Measurements from ENCODE around the gene FAM120B.

Gene FAM120B

DNA sequence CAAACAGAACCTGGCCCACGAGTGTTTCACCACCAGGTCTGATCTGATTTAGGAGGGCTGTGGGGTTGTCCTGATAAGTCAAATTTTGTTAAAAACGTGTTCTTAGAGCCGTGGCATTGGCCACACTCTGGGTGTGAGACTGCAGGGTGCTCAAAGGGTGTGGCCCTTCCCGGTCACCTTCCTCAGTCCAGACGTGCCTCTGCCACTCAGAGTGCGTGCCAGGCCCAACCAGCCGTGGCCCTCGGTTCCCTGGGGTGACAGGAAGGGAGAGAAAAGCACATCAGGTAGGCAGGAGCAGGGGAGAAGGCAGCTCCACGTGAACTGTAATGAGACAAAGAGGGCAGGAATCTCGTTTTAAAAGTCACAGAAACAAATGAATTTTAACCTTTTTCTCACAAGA lies 115.4 kb downstream of the FAM120B start:
- DNase-seq (ENCODE audit: low spot score) = no peak

DNA sequence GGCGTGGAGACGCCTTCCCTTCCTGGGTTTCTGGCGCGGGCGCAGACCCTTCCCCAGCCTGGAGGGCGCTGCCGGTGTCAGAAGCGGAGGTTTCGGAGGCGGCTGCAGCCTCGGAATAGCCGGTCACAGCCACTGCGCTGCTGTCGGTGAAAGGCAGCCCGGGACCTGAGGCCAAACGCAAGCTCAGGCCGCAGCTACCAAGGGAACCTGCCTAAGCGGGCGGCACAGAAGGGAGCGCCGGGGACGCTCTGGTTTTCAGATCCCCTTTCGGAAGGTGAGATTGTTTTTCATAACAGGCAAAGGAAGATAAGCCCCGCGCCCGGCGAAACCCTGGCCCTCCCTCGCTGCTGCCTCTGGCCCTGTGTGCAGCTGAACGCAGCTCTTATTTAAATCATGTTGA lies 116.5 kb downstream of the FAM120B start:
- no peak for DNase-seq (ENCODE audit: low spot score)

DNA sequence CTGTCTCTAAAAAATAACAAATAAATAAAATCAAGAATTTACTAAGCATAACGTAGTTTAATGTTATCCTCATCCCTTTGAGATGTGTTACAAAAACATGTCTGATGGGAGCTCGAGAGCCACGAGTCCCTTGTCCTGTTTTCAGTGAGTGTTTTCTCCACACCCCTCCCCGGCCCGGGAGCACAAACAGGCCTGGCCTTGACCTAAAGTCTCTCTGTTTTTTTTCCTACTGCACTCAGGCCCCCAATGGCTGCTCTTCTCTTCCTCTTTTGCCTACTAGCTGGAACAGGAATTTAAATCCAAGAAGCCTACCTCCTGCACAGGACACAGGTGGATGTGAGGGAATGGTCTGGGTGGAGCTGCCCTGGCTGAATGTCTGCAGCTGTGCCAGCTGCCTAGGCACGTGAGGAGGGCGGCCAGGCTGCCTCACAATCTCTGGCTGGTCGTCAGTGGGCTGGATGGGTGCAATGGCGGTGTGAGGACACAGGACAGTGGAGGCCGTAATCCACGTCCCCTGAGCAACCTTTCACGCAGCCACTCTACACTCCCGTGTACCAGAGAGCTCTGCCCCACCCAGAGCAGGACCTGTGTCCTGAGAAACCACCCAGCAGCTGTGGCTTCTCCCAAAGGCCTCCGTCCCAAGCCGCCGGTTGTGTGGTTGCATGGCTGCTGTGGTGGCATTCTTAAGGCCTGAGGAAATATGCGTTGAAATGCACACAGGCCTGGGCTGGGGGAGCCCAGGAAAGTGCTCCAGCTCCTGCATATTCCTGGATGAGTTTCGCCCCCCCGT lies 117.5 kb downstream of the FAM120B start:
- no peak for DNase-seq (ENCODE audit: low spot score)

DNA sequence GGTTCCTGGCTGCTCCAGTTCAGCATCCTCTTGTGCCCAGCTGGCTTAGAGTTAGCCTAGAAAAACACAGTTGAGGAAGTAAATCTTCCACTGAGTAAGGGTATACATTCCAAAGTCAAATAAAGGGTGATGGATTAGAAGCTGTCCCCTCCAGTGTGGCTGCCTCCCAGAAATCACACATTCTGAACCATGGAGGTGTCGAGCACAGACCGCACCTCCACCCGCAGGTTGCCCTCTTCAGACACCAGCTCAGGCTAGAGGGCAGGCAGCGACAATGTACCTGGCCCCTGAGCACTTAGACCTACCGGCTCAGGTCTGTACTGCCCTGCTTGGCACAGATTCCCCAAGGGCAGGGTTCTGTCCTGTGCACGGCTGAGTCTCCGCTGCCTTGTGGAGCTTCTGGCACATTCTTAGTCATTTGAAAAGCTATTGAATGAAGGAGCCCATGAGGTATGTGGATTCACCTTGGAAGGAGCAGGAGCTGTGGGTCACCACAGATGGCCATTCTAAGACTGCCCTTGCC lies 118.1 kb downstream of the FAM120B start:
- DNase-seq (ENCODE audit: low spot score) = no peak

DNA sequence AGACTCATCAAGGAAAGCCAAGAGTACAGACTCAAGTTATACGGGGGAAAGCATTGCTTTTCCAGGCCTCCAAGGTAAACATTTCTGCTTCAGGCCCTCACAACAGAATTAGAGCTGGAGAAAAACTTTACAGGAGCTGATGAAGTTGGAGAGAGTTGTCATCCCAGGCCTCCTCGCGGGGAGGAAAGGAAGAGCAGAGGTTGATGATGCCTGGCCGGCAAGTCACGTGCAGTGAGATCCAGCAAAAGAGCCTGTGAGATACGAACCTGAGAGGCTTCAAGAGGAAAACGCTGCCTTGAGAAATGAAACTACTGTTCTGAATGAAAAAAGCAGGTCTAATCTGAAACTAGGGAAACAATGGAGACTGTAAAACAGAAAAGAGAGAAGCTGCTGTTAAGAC lies 122.9 kb downstream of the FAM120B start:
- no peak for DNase-seq (ENCODE audit: low spot score)

DNA sequence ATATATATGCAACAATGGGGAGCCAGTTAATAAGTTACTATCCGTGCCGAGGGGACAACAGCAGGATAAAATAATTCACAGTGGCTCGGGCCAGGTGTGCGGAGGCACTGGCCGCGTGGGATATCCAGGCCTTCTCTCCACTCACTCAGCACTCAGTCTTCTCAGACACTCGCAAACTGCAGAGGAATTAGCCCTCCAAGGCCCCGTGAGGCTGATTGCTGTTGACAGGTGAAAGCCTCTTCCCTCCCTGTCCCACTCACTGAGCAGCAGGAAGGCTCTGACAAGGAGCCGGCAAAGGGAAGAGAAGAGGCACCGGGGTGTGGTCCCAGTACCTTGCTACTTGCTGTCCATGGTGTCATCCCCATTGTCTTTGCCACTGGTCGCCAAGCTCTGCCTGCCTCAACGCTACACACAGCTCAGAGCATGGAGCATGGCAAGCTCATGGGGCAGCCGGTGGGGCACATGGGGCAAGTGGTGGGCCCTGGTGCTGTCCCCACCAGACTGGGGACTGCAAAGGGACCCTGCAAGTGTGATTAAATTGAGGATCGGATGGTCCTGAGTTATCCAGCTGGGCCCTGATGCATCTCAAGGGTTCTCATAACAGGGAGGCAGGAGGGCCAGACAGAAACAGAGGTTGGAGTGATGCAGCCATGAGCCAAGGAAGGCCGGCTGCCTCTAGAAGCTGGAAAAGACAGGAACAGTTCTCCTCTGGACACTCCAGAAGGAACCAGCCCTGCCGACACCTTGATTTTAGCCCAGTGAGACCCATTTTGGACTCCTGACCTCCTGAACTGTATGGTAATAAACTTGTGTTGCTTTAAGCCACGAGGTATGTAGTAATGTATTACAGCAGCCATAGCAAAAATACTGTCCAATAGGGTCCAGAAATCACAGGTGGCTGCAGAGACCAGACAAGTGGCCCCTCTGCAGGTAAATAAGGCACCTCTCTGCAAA lies 126.9 kb downstream of the FAM120B start:
- no peak for DNase-seq (ENCODE audit: low spot score)

DNA sequence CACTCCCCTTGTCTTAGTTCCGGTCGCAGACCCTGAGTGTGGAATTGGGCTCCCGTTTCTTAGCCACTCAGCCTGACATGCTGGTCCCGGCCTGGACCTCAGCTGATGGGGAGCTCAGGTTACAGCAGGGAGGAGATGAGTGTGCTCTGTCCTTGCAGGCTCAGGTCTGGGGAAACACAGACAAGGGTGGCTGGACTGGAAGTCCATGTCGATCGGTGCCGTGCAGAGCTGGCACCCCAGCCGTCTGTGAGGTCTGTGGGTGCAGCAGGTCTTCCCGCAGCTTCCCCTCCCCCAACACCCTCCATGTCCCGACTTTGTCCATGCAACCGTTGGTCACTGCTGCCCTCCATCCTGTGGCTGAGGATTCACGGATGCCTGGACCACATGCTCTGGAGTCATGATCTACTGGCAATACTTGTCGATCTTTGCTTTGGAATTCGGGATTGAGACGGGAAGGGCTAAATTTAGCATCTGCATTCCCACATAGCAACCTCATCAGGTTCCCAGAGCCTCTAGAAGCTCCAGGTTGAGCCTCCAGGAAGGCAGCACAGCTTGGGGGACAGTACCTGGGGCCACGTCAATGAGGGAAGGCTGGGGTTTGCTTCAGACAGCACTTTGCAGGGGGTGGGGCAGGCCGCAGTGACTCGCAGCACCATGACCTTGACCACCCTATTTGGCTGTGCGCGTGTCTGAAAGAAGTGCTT lies 127.7 kb downstream of the FAM120B start:
- DNase-seq (ENCODE audit: low spot score) = no peak

DNA sequence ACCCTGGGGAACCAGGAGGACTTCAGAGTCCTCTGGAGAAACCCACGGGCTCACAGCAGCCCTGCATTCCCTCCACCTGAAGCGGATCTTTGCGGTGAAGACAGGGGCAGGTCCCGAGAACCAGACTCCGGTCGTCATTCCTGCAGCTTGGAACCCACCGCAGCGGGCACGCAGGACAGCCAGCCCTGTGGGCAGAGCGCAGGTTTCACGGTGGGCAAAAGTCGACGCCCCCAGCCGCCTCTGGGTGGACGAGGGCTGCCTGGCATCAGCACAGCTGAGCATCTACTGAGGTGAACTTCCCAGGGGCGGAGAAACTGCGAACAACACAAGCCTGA lies 128.2 kb downstream of the FAM120B start:
- no peak for DNase-seq (ENCODE audit: low spot score)

DNA sequence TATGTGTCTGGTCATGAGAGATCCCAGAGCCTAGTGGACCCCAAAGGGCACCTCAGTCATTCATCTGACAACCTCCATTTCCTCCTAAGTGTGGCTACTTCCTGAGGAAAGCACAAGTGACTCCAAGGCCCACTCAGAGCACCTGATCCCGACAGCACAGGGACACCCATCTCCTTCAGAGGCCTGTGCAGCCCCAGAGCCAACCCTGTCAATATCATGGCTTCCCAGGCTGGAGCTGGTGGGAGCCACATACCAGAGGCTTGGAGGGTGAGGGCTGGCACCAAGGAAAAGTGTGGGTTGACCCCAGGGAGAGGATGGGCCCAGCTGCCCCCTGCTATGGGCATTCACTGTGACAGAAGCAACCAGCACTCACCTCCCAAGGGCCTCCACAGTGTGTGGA lies 129.2 kb downstream of the FAM120B start:
- DNase-seq (ENCODE audit: low spot score) = no peak

DNA sequence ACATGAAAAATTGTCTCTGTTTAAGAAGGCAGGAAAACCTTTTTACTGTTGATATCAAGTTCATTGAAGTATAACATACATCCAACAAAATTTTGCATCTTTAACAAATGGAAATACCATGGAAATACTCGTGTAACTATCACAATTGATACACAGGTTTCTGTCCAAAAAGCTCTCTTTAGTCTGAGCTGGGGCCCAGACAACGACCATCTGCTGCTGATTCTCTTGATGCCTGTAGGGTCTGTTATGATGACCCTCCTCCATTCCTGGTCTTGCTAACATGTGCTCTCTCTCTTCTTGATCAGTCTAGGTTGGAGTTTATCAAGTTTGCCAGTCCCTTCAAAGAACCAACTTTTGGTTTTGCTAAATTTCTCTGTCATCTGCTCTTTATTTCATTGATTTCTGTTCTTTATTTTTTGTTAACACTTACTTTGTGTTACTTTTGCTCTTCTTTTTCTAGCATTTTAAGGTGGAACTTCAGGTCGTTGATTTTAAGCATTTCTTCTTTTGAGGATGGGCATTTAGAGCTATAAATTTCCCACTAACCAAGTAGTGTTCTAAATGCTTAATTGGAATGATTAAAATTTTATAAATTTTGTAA lies 129.8 kb downstream of the FAM120B start:
- no peak for DNase-seq (ENCODE audit: low spot score)

DNA sequence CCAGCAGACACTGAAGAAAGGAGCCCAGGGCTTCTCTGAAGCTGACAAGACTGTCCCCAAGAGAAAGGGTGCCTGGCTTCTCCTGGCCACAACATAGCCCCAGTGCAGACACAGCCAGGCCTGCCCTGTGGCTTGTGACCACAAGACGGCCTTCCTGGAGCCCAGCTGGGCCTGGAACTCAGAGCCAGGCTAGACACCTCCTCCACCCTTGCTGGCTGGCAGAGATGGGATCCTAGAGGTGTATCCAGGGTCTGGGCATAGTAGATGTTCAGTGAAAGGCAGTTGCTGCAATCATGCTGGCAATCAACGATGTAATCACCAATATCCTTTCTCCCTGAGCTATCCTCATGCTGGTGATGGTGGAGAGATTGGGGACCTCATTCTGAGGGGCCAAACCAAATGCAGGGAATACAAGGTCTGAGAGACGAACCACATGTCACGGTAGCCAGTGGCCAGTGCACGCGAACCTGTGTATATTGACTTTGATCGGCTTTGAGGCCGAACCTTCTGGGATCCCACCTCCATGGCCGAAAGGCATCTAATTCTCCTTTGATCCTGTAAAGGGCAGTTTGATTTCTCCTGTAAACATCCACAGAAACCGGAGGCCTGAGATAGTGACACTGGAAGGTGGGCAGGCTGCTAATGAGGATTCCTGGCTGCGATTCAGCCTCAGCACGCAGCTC lies 131.3 kb downstream of the FAM120B start:
- DNase-seq (ENCODE audit: low spot score) = no peak

DNA sequence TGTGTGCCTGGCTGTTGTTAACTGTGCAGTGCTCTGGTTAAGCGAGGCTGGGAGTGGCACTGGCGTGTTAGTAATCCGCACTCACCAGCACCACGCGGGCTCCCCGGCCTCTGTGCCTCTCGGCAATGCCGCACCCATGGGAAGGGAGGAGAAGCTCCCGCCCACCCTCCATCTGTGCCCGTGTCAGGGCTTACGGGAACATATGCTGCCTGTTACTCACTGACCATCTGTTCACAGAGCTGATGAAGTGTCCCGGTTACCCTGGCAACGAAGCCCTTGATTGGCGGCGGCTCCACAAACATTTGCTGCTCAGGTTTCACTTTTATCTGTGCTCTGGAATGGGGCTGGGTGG lies 131.8 kb downstream of the FAM120B start:
- DNase-seq (ENCODE audit: low spot score) = peak; percentile 33

DNA sequence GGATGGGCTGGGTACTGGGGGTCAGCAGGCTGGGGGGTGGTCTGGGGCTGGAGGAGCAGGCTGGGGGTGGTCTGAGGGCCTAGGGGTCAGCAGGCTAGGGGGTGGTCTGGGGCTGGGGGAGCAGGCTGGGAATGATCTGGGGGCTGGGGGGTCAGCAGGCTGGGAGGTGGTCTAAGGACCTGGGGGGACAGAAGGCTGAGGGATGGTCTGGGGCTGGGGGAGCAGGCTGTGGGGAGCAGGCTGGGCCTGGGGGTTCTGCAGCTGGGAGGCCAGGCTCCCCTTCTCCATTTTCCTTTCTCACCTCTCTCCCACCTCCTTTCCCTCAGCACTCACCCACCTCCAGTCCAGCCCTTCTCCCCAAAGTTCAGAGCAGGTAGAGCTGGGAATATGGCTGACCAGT lies 132.3 kb downstream of the FAM120B start:
- DNase-seq (ENCODE audit: low spot score) = no peak

DNA sequence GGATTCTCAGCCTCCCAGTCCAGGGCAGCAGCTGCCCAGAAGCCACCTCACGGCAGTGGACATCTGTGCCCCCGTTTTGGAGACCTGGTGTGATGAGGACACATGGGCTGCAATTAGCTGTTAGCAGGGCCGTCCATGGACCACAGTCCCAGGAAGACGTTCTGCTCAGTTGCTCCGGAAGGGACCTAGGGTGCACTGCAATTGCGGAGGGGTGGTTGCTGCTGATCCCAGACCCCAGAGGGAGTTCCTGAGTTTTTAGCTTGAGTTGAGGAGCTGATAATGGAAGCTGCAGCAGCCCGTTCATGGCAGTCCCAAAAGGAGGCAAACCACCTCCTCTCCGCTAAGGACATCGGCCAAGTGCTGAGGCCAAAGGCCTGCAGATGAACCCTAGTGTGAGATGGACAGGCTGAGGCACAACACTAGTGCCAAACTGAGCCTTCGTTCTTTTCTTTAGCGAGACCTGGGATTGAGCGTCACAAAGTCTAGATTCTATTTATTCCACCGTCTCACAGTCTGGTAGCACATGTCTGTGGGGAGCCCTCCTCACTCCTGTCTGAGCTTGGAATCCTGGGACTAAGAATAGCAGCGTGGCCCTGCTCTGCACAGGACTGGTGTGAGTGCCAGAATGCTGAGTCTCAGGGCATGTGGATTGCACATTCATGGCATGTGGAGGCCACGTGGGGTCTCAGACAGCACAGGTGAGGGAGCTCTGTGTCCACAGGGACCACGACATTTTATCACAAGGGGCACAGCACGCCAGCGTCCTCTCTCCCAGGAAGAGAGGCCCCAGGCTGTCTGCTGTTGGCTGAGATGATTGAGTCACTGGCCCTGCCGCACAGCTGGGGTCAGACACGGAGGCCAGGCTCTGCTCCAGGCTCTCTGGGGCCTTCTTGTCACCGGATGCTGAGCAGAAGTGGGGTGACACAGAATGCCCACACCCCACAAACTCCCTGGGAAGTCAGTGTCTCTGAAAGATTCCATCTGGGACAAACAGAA lies 133.1 kb downstream of the FAM120B start:
- DNase-seq (ENCODE audit: low spot score) = no peak

DNA sequence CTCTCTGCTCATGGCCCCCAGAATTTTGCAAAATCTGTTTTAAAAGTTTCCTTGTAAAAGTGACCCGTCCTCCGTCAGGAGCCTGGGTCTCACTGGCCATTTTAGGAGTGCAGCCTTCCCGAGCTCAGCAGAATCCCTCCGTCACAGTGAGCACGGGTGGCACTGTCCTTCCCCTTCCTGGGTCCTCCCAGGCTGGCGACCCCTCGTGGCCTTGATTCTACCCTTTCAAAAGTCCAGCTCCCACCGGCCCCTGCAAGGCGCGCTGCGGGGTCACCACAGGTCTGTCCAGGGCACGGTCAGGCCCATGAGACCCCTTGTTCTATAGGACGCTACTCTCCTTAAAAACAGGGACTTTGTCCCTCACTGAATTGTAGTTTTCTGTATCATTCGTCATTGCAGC lies 133.9 kb downstream of the FAM120B start:
- DNase-seq (ENCODE audit: low spot score) = no peak

DNA sequence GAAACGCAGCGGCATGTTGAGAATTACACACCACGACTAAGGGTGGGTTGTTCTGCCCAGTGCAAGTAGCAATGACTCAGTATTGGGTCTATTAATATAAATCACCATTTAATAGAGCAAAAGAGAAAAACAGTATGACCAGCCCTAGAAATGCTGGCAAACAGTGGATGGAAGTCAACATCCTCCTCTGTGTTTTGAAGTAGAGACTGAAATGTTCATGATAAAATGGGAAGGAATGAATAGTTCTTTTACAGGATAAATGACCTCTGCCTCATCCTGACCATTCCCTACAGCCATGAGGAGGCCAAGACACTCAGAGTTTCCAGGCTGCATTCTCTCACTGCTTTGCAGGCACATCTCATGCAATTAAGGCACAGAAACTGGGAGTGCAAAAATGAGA lies 134.8 kb downstream of the FAM120B start:
- DNase-seq (ENCODE audit: low spot score) = no peak

DNA sequence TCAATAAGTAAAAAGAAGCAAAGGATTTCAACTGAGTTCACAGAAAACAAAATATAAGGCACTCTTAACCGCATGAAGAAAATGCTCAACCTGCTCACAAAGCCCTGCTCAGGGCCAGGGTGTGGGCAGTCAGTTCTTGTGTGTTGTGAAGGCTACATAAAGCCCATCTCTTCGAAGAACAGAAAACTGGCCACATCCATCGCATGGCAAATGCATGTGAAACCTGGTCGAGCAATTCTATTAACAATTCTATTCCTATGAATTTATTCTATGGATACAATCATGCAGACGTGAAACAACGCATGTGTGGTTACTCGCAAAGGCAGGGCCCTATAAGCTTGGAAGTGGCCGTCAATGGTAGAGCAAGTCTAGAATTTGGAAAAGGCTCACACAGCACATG lies 136.0 kb downstream of the FAM120B start:
- DNase-seq (ENCODE audit: low spot score) = no peak

DNA sequence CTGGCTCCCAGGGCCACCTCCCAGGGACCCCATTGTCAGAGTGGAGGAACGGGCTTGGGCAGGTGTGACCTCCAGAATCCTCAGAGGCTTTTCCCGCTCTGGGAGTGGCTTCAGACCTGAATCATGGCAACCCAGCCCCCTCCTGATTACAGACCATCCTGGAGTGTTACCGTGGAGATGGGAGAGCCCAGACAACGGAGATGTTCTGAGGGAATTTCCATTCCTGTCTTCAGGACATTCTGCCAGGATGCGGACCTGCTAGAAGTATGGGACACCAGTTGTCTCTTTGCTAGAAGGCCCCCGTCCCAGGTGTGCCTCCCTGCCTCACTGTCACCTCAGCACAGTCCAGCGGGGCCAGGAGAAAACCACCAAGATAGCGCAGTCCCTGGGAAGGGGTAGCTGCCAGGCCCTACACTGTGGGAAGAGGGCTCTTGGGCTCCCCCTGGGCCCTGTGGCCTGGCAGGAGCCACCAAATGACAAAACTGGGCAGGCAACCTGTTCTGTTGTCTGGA lies 136.6 kb downstream of the FAM120B start:
- no peak for DNase-seq (ENCODE audit: low spot score)

DNA sequence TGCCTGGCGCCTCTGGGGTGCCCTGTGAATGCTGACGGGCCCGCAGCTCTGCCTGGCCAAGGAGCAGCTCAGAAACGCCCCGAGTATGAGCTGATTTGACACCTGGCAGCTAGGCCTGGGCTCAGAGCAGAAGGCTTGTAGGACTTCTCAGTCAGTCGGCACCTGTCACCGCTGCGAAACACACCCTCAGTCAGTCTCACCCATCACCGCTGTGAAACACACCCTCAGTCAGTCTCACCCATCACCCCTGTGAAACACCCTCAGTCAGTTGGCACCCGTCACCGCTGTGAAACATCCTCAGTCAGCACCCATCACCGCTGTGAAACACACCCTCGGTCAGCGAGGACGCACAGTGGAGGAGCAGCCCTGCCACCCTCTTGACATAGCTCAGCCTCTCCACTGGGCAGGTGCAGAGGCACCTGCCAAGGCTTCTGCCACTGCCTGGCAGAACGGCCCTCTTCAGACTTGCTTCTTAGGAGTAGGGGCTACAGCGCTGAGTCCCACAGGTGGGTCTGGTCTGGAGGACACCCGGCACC lies 137.6 kb downstream of the FAM120B start:
- DNase-seq (ENCODE audit: low spot score) = no peak

DNA sequence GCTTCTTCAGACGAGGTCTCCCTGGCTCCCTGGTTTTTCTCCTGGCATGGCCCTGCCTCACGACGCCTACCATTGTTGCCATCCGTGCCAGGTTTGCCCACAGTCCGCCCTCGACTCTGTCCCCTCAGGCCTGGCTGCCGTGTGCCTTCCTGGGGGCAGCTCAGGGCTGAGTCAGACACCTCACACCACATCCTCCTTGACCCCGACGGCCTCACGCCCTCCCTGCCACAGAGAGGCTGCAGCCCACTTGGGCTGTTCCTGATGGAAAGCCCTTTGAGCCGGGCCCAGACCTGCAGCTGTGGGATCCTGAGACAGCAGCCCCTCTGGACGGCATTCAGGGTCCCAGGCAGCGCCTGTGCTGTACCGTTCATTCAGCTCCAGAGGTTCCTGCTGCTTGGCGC lies 138.3 kb downstream of the FAM120B start:
- no peak for DNase-seq (ENCODE audit: low spot score)

All from germinal center (tissue), 1 donor.